PFSK-1 (cell line): ENCODE results near the gene AK8.

Experiments
- FOXP2 ChIP-seq: optimal IDR thresholded peaks from 2 replicates; pipeline ENCODE3; 2011; ENCODE audit warnings: borderline replicate concordance, control low read depth, inconsistent platforms; ENCODE audit not compliant: insufficient read depth; ENCODE audit errors: extremely low read length, extremely low read depth
- POLR2AphosphoS5 ChIP-seq: IDR thresholded peaks from 2 replicates; pipeline ENCODE4 v1.6.1; 2012; ENCODE audit warnings: low read depth, mild to moderate bottlenecking, control low read depth, low read length, moderate library complexity
- REST ChIP-seq, 2 experiments: IDR thresholded peaks; 2 replicates each; pipeline versions ENCODE4 v1.6.1 to v1.8.0; 2011 to 2012; ENCODE audit warnings: low read depth in 2 of 2, low read length in 2 of 2, control low read depth in 1 of 2, inconsistent platforms in 1 of 2, mild to moderate bottlenecking in 1 of 2, moderate library complexity in 1 of 2; ENCODE audit not compliant: insufficient read depth in 1 of 2
- SIN3A ChIP-seq: IDR thresholded peaks from 2 replicates; pipeline ENCODE4 v1.6.1; 2012; ENCODE audit warnings: mild to moderate bottlenecking, low read length, moderate library complexity, borderline replicate concordance; ENCODE audit not compliant: insufficient read depth
- TAF1 ChIP-seq: IDR thresholded peaks from 2 replicates; pipeline ENCODE4 v1.6.1; 2012; ENCODE audit warnings: low read length, control low read depth, borderline replicate concordance; ENCODE audit not compliant: insufficient read depth

Gene AK8

GRCh38 chr9:132905726-132906125, 27.6 kb upstream of the AK8 start:
- TF ChIP-seq REST (IDR thresholded peaks at IDR 0.05; ENCODE audit: insufficient read depth in 1 of 2, low read depth in 2 of 2, low read length in 2 of 2), result no peak
- TF ChIP-seq SIN3A, result no peak
- no peak for TF ChIP-seq FOXP2
- TF ChIP-seq TAF1, result no peak
- no peak for TF ChIP-seq POLR2AphosphoS5

- no peak for TF ChIP-seq SIN3A
- TF ChIP-seq FOXP2, result no peak
- no peak for TF ChIP-seq REST (IDR thresholded peaks at IDR 0.05; ENCODE audit: insufficient read depth in 1 of 2, low read depth in 2 of 2, low read length in 2 of 2)
- TF ChIP-seq TAF1, result no peak
- no peak for TF ChIP-seq POLR2AphosphoS5
Measured at GRCh38 chr9:132903574-132904492, 25.7 kb upstream of the AK8 start.

- TF ChIP-seq TAF1 (no peak), POLR2AphosphoS5 (no peak), SIN3A (no peak), FOXP2 (no peak), REST (IDR thresholded peaks at IDR 0.05; ENCODE audit: insufficient read depth in 1 of 2, low read depth in 2 of 2, low read length in 2 of 2) (no peak)
Measured at GRCh38 chr9:132901858-132902831, 24.1 kb upstream of the AK8 start.

GRCh38 chr9:132898051-132898450, 20.0 kb upstream of the AK8 start:
- TF ChIP-seq TAF1 (no peak), POLR2AphosphoS5 (no peak), FOXP2 (no peak), REST (IDR thresholded peaks at IDR 0.05; ENCODE audit: insufficient read depth in 1 of 2, low read depth in 2 of 2, low read length in 2 of 2) (no peak), SIN3A (no peak)
